Neural cell (in vitro differentiated cells): ENCODE results near the gene KIF5C.

ENCODE experiments used
- CTCF ChIP-seq: fragments of 450-650 bp; IDR thresholded peaks from 2 replicates; pipeline ENCODE4 v1.5.1; 2014; ENCODE audit warnings: antibody characterized with exemption, mild to moderate bottlenecking, moderate library complexity; ENCODE audit not compliant: poor library complexity, severe bottlenecking
- EP300 ChIP-seq: fragments of 450-650 bp; conservative IDR thresholded peaks from 2 replicates; pipeline ENCODE4 v1.6.1; 2014; ENCODE audit warnings: antibody characterized with exemption, mild to moderate bottlenecking, moderate library complexity; ENCODE audit not compliant: poor library complexity, severe bottlenecking
- MXI1 ChIP-seq: fragments of 450-650 bp; conservative IDR thresholded peaks from 2 replicates; pipeline ENCODE4 v1.6.1; 2014; ENCODE audit warnings: antibody characterized with exemption, mild to moderate bottlenecking; ENCODE audit not compliant: poor library complexity, severe bottlenecking
- POLR2AphosphoS5 ChIP-seq: IDR thresholded peaks from 2 replicates; pipeline ENCODE4 v1.6.1; 2012
- RAD21 ChIP-seq: fragments of 450-650 bp; conservative IDR thresholded peaks from 2 replicates; pipeline ENCODE4 v1.6.1; 2014; ENCODE audit warnings: antibody characterized with exemption, mild to moderate bottlenecking, moderate library complexity
- REST ChIP-seq: IDR thresholded peaks from 2 replicates; pipeline ENCODE4 v1.6.1; 2012; ENCODE audit warnings: borderline replicate concordance
- SMC3 ChIP-seq: fragments of 450-650 bp; conservative IDR thresholded peaks from 2 replicates; pipeline ENCODE4 v1.6.1; 2014; ENCODE audit warnings: antibody characterized with exemption, mild to moderate bottlenecking, moderate library complexity; ENCODE audit not compliant: poor library complexity
- TAF1 ChIP-seq: IDR thresholded peaks from 2 replicates; pipeline ENCODE4 v1.6.1; 2012; ENCODE audit warnings: low read depth

GRCh38 chr2:148906124-148906523 lies 31.1 kb downstream of the KIF5C start:
- no peak for TF ChIP-seq CTCF
- TF ChIP-seq POLR2AphosphoS5: no peak
- TF ChIP-seq REST: no peak
- no peak for TF ChIP-seq EP300
- no peak for TF ChIP-seq MXI1
- no peak for TF ChIP-seq RAD21
- TF ChIP-seq SMC3: no peak
- no peak for TF ChIP-seq TAF1
